ENCODE measurements around the gene TMA7B.

GRCh38 chr22:39958949-39959639, 1.1 kb upstream of the TMA7B start:
- no peak for TF ChIP-seq CTCF (conservative IDR thresholded peaks at IDR 0.05; ENCODE audit: low read depth, low read length)
- no peak for TF ChIP-seq EZH2 (IDR thresholded peaks at IDR 0.05; ENCODE audit: low read length, unreplicated experiment)
- TF ChIP-seq EZH2phosphoT487 (IDR thresholded peaks at IDR 0.05; ENCODE audit: borderline replicate concordance, low read length) = no peak
